AG09319 (cell line): ENCODE results near the gene RET.

Experiments
- DNase-seq: peaks from one replicate; pipeline ENCODE4 v3.0.0-alpha.2; 2010; ENCODE audit warnings: low read depth; ENCODE audit errors: extremely low read depth
- CTCF ChIP-seq: IDR thresholded peaks from 2 replicates; pipeline ENCODE4 v1.5.1; 2011; ENCODE audit warnings: low read depth, mild to moderate bottlenecking, inconsistent platforms, low read length, moderate library complexity

RET gene

GRCh38 chr10:43075612-43076003 is 1.3 kb upstream of the RET start:
- no peak for DNase-seq

GRCh38 chr10:43076311-43076875 is 476 bp upstream of the RET start:
- no peak for DNase-seq
- TF ChIP-seq CTCF, result no peak

More at GRCh38 chr10:43075612-43076003, 1.3 kb upstream of the RET start:
- no peak; the same call in 1 of the 2 replicates for TF ChIP-seq CTCF

DNA sequence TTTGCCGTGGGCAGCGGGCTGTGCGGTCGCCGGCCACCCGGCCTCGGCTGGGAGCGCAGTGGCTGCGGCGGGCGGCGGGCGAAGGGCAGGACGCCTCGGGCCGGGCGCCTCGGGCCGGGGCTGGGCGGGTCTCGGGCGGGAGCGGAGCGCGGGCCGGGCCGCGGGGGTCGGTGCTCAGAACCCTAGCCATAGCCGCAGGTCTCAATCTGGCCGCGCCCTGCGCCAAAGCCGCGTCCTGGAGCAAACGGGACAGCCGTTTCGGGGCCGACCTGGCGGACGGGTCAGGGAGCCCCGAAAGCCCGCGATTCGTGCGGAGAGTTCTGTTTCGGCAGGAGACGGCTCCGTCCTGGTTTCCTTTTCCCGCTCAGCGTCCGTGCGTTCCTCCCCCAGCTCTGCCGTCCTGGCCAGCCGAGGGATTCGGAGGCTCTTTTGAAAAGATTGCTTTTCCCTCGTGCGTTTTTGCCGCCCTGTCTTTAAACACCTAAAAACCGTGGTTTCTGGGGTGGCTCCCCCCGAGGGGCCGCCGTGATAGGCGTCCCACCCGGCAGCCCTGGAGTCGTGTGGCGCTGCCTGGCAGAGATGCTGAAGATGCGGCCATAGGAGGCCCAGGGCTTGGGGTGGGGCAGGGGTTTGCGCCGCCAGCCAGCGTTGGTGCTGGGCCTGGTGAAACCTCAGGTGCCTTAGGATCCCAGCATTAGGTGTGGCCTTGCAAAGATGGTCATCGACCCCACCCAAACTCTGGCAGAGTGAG is 727 bp downstream of the RET start:
- no peak for DNase-seq
- TF ChIP-seq CTCF, result no peak

- no peak for TF ChIP-seq CTCF
- no peak for DNase-seq
Measured at GRCh38 chr10:43078175-43078985, 1.5 kb downstream of the RET start.

DNA sequence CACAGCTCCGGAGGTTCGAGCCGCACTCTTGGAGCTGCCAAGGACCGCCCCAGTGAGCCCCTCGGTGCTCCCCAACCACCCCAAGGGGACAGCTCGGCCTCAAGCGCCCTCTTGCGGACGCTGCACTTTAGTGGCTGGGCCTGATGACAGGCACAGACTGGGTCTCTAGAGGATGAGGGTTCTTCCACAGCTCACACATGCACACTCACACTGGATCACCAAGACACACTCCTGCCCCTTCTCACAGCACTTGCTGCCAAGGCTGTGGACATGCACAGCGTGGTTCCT is 2.1 kb downstream of the RET start:
- peak; percentile 19 for TF ChIP-seq CTCF
- no peak for DNase-seq

- DNase-seq, result no peak
- no peak for TF ChIP-seq CTCF
Measured at GRCh38 chr10:43079856-43080255, 3.0 kb downstream of the RET start.

DNA sequence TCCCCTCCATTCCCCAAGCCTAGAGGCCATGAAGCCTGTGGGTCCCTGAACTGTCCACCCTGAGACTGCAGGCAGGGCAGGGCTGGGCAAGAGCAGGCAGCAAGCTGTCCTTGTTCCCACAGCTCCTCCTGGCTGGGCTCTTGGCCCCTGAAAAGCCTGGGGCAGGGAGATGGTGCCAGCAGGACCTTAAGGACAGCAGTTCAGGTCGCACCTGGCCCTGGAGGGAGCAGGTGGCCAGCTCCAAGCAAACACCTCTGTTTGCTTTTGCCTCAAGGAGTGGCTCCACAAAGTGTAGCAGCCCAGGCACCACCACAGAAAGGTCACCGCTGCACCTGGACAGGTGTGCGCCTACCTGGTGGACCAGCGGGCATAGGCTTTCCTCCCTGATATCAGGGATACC is 5.2 kb downstream of the RET start:
- no peak for DNase-seq
- TF ChIP-seq CTCF, result no peak
